Thymus (tissue), 2 donors: ENCODE measurements around the gene ATG13. TPM values are rescaled to one million over a fixed set of nuclear protein-coding genes. Genes with fewer than 3 reads are reported as not detected.

Experiments used
- polyA plus RNA-seq: library from polyadenylated mRNA; stranded (reverse); fragments of 200-250 nt; gene quantifications from one replicate; pipeline ENCODE4 v1.2.3, GENCODE V29; 2013
- total RNA-seq: library from RNA; stranded (reverse); fragments of 120-200 nt; gene quantifications from one replicate; pipeline ENCODE4 v1.2.4, GENCODE V29; 2013
- donor health status: healthy.

The ATG13 gene
- total and polyA plus RNA-seq, 2 donors = 32.0 to 35.2 TPM

Other genes starting within 250 kb of the ATG13 start
- gene MDK, start 235.9 kb upstream of the ATG13 start, total RNA-seq = 149 TPM
- gene MDK, start 235.9 kb upstream of the ATG13 start, polyA plus RNA-seq = 150 TPM
- 3.6 TPM for gene CHRM4, start 225.8 kb upstream of the ATG13 start, total RNA-seq
- 0.23 TPM for gene CHRM4, start 225.8 kb upstream of the ATG13 start, polyA plus RNA-seq
- 20.6 TPM for gene AMBRA1, start 23.5 kb upstream of the ATG13 start, total RNA-seq
- gene AMBRA1, start 23.5 kb upstream of the ATG13 start, polyA plus RNA-seq = 8.7 TPM
- gene HARBI1, start 326 bp upstream of the ATG13 start, total RNA-seq = 4.7 TPM
- gene HARBI1, start 326 bp upstream of the ATG13 start, polyA plus RNA-seq = 3.6 TPM
- 9.0 TPM for gene ARHGAP1, start 83.1 kb downstream of the ATG13 start, total RNA-seq
- gene ARHGAP1, start 83.1 kb downstream of the ATG13 start, polyA plus RNA-seq = 24.9 TPM
- gene ZNF408, start 83.5 kb downstream of the ATG13 start, total RNA-seq = 6.5 TPM
- 8.1 TPM for gene ZNF408, start 83.5 kb downstream of the ATG13 start, polyA plus RNA-seq
- 0.14 TPM for gene F2, start 101.7 kb downstream of the ATG13 start, total RNA-seq
- 0.07 TPM for gene F2, start 101.7 kb downstream of the ATG13 start, polyA plus RNA-seq
- gene CKAP5, start 228.7 kb downstream of the ATG13 start, total RNA-seq = 46.9 TPM
- 11.2 TPM for gene CKAP5, start 228.7 kb downstream of the ATG13 start, polyA plus RNA-seq